ENCODE results near the gene DNLZ.

DNA sequence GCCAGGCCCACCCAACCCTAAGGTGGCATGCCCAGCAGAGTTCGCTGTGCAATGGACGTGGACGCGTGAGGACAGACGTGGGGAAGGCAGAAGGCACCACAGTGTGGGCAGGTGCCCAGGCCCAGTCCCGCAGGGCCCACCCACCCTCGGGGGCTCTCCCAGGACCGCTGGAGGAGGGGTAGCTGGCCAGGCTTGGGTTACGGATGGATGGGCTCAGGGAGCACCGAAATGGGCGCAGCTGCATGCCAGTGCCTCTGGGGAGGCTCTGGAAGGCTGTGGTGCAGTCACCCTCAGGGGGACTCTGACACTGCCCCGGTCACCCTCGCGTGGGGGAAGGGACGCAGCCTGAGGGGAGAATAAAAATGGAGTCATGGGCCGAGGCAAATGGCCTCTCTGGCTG is 45.8 kb downstream of the DNLZ start:
- TF ChIP-seq, protein P1, sequence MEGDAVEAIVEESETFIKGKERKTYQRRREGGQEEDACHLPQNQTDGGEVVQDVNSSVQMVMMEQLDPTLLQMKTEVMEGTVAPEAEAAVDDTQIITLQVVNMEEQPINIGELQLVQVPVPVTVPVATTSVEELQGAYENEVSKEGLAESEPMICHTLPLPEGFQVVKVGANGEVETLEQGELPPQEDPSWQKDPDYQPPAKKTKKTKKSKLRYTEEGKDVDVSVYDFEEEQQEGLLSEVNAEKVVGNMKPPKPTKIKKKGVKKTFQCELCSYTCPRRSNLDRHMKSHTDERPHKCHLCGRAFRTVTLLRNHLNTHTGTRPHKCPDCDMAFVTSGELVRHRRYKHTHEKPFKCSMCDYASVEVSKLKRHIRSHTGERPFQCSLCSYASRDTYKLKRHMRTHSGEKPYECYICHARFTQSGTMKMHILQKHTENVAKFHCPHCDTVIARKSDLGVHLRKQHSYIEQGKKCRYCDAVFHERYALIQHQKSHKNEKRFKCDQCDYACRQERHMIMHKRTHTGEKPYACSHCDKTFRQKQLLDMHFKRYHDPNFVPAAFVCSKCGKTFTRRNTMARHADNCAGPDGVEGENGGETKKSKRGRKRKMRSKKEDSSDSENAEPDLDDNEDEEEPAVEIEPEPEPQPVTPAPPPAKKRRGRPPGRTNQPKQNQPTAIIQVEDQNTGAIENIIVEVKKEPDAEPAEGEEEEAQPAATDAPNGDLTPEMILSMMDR (IDR thresholded peaks at IDR 0.05 in 8 of 11, conservative IDR thresholded peaks at IDR 0.05 in 3 of 11): no peak
- no peak for TF ChIP-seq POLR2A (IDR thresholded peaks at IDR 0.05)

Data from spleen (tissue), 7 donors.